HG03460 (cell line): ENCODE results near the gene USP3.

Experiments
- ATAC-seq: cut with Tn5 transposase; IDR thresholded peaks from one replicate; pipeline ENCODE4 v1.9.1; 2021; ENCODE audit not compliant: unreplicated experiment

Gene USP3

GRCh38 chr15:63495780-63496488 is 8.5 kb upstream of the USP3 start:
- no peak for ATAC-seq

DNA sequence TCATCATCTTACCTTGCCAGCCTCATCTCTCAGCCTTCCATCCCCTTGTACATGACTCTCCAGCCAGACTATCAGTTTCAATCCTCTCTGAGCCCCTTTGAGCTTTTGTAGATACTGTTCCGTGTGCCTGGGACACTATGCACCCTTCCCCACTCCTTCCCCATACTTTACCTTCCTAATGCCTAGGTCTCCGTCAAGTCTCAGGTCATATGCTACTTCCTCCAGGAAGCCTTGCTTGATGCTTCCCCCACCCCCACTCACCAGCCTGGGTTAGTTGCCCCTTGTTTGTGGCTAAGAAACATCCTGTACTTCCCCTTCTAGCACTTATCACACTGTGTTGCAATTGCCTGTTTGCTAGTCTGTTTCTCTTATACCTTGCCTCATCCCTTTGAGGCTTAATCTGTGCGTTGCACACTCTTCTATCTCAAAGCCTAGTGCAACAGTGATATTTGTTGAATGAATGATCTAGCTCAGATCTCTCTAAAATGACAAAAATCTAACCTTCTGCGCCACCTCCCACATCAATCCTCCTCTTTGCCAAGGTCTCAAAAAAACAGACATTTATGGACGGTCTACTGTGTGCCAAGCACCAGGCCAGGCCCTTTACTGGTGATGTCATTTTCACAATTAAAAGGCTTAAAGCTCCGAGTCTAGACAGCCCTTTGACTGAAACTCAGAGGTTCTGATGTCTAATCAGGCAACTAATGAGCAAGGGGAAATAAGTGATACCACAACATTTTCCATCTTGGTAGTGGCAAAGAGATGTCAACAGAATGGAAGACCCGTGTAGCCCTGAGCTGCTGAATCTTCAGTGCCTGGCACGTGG is 6.5 kb upstream of the USP3 start:
- no peak for ATAC-seq

DNA sequence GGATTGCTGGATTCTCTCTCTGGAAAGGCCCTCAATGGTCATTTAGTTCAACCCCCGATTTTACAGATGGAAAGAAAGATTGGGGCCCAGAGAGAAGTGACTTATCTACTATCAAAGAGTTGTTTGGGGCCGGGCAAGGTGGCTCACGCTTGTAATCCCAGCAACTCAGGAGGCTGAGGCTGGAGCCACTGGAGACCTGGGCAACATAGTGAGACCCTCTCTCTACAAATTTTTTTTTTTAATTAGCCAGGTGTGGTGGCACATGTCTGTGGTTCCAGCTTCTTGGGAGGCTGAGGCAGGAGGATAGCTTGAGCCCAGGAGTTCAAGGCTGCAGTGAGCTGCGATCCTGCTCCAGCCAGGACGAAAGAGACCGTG is 5.2 kb upstream of the USP3 start:
- no peak for ATAC-seq

GRCh38 chr15:63499611-63500010 is 4.8 kb upstream of the USP3 start:
- ATAC-seq, result no peak

DNA sequence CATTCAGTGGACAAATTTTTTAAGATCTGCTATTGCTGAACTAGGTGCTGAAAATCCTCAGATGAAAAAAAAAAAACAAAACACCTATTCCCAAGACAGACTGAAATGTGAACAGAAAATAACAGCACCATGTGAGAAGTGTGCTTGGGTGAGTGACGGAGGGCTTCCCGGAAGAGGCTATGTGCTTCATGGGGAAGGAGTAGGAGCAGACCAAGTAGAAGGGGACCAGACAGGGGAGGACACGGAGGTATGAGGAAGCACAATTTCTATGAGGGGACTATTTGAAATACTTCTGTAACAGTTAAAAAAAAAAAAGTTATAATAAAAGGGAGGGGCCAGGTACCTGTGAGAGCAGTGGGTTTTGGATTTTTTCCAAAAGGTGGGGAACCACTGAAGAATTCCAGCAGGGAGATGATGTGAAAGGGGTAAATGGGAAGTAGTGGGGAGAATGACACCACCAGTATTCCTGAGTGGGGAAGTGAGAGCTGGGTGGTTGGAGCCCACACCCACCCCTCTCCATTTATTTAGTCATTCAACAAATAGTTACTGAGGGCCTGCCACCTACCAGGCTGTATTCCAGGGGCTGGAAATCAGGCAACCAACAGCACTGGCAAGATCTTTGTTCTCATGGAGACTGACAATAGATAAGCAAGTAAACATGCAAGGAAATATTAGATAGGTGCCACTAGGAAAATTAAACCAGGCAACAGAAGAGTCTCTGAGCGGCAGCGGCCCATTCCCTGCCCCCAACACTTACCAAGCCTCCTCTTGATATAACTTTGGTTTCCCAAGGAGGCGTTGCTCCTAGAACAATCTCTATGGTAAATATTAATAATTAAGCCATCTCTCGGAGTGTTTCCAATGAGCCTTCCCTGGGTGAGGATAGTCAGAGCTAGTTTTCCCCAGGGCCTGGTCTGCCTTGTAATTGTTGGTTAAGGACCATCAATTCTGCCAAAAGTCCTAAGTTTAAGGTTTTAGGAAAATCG is 3.8 kb upstream of the USP3 start:
- ATAC-seq, result no peak

- no peak for ATAC-seq
These were observed 2.9 kb upstream of the USP3 start for GRCh38 chr15:63501256-63502089.

DNA sequence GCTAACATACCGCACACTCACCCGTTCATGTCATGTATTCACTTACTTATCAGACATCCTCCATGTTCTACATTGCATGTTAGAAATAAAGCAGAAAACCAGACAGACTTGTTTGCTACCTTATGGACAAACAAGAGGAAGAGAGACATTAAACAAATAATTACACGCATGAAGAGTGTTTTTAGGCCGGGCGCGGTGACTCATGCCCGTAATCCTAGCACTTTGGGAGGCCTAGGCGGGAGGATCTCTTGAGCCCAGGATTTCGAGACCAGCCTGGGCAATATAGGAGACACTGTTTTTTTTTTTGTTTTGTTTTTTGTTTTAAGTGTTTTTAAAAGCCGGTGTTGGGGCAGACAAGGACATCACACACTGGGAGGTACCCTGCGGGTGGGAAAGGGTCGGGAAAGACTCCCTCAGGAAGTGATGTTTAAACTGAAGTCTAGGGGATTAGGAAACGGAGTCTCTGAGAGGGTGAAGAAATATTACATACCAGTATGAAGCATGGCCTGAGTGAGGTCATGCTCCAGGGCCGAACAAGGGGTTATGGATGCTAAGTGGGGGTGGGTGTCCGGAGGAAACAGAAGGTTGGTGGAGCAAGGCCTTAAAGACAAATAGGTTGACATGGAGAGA is 2.1 kb upstream of the USP3 start:
- ATAC-seq, result no peak

- ATAC-seq, result peak; percentile 52
These were observed 1.3 kb upstream of the USP3 start for GRCh38 chr15:63502843-63503738.

- peak; percentile 20 for ATAC-seq
These were observed 600 bp upstream of the USP3 start for GRCh38 chr15:63503739-63504246.

DNA sequence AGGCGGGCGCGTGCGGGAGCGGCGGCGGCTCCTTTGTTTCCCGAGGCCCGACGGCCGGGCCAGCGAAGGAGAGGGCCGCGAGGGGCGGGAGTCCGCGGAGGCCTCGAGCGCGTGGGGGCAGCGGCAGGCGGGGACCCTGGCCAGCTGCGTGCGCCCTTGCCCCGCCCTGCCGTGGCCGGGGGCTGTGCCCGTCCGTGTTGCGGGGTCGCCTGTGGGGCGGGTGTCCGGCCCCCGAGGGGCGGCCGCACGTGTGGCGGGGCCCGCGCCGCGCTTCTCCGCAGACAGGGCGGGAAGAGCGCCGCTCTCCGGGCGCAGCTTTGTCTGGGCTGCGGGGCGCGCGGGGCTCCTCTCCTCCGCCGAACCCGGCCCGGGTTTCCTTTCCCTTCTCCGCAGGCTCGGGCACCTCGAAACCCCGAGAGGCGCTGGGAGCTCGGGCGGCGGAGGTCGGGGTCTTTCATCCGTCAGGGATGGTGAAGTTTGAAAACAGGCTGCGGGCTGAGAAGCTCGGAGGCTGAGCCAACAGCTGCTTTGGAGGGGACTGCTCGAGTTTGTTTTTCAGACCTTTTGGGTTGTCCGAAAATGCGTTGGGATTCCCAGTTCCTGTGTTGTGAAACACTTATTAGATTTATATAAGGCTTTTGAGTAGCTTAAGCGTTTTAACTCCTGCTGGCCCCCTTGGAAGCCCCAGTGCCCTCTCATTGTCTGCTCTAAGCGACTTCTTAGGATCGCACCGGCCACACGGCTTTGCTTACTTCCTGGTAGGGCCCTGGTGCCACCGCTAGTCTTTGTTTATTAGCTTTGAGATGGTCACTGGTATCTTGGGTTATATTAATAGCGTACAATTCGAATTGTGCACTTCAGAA is 817 bp downstream of the USP3 start:
- no peak for ATAC-seq

GRCh38 chr15:63505842-63506222 is 1.4 kb downstream of the USP3 start:
- ATAC-seq, result no peak

GRCh38 chr15:63506537-63507035 is 2.2 kb downstream of the USP3 start:
- ATAC-seq, result no peak

GRCh38 chr15:63507878-63508818 is 3.8 kb downstream of the USP3 start:
- no peak for ATAC-seq

DNA sequence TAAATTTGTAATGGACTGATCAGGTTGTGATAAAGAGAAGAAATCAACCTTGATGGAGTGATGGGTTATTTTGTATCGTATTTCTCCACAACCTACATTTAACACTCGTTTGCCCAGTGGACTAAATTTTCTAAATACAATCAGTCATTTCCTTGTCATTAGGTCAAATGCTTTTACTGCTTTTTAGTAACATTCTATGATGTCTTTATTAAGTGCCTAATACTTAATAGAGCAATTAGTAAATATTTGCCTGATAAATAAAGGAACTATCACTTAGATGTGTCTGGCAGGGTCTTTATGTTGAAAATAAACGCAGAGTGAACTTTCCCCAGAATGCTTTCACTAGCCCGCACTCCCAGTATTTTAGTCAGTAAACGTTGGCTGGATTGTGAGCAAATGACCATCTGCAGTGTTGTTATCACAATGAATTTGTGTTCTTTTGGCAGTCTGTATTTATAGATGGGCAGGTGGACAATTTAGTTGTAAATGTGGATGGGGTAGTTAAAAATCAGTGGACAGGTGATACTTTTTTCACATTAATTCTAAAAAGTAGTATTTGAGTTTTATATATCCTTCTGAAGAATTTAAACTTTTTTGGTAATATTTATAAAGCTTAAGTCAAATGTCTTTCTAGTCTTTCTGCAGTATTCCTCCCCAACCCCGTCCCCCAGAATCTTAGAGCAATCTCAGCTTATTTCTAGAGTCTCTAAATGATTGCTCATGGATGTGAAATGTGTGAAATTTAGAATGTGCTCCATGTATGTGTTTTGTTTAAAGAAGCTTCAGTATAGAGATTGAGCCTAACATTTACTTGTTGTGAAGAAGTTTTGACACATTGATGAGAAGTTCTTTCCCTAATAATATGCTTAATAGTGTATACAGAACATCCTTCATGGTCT is 4.9 kb downstream of the USP3 start:
- no peak for ATAC-seq
